HepG2 (cell line): ENCODE measurements around the gene ZNF556. TPM values are rescaled to one million over a fixed set of nuclear protein-coding genes. Genes with fewer than 3 reads are reported as not detected.

Experiments used
- CREB1 ChIP-seq, 2 experiments: fragments of 450-650 bp in 1 of 2; IDR thresholded peaks; 2 replicates each; pipeline ENCODE4 v1.6.1; 2016 to 2017; ENCODE audit warnings: control low read depth in 1 of 2, mild to moderate bottlenecking in 1 of 2, missing compliant biosample characterization in 1 of 2, missing genetic modification characterization in 1 of 2
- HIVEP1 ChIP-seq: sonication (generic); formaldehyde crosslinking; IDR thresholded peaks from 2 replicates; pipeline ENCODE4 v1.4.0; 2020; ENCODE audit warnings: mild to moderate bottlenecking, missing genetic modification reagents
- KMT2A ChIP-seq: sonication (generic); formaldehyde crosslinking; IDR thresholded peaks from 2 replicates; pipeline ENCODE4 v1.4.0; 2020; ENCODE audit warnings: missing genetic modification reagents
- NFYC ChIP-seq: IDR thresholded peaks from 2 replicates; pipeline ENCODE4 v1.6.1; 2016; ENCODE audit warnings: missing genetic modification reagents, missing compliant biosample characterization
- RARG ChIP-seq: sonication (generic); formaldehyde crosslinking; IDR thresholded peaks from 2 replicates; pipeline ENCODE4 v1.4.0; 2020; ENCODE audit warnings: low read depth, mild to moderate bottlenecking, missing genetic modification reagents
- SP4 ChIP-seq: sonication (generic); formaldehyde crosslinking; IDR thresholded peaks from 2 replicates; pipeline ENCODE4 v1.8.1; 2023; ENCODE audit warnings: mild to moderate bottlenecking, missing genetic modification reagents
- ZNF34 ChIP-seq: sonication (generic); formaldehyde crosslinking; IDR thresholded peaks from 2 replicates; pipeline ENCODE4 v1.4.0; 2020; ENCODE audit warnings: mild to moderate bottlenecking, missing genetic modification reagents, borderline replicate concordance
- ZNF672 ChIP-seq: sonication (generic); formaldehyde crosslinking; IDR thresholded peaks from 2 replicates; pipeline ENCODE4 v1.8.1; 2022; ENCODE audit warnings: missing genetic modification reagents
- polyA plus RNA-seq, 8 experiments: library from polyadenylated mRNA; depleted of rRNA in 3 of 8; stranded (reverse) in 7 of 8; unstranded in 1 of 8; fragments of >200 nt; fragmentation: Illumina TruSeq in 4 of 8; extraction: Trizol in 4 of 8; gene quantifications; 2 replicates each; pipeline versions ENCODE4 v1.2.1 to v1.2.3, GENCODE V29; 2011 to 2016; ENCODE audit warnings: low read depth in 4 of 8, missing spikeins in 1 of 8, mixed read lengths in 1 of 8; ENCODE audit not compliant: insufficient read depth in 1 of 8
- total RNA-seq, 5 experiments: library from RNA; depleted of rRNA; stranded (reverse); fragments of >200 nt; fragmentation: Illumina TruSeq; extraction: Trizol; gene quantifications; 2 replicates each; pipeline ENCODE4 v1.2.3, GENCODE V29; 2016; ENCODE audit warnings: low read depth in 1 of 5
- TF ChIP-seq, protein P1 (sequence below): sonication (generic); formaldehyde crosslinking; IDR thresholded peaks from 2 replicates; pipeline ENCODE4 v1.4.0; 2020; ENCODE audit warnings: missing genetic modification reagents, mild to moderate bottlenecking, borderline replicate concordance
- TF ChIP-seq, protein P2 (sequence below): sonication (generic); formaldehyde crosslinking; IDR thresholded peaks from 2 replicates; pipeline ENCODE4 v1.5.1; 2020; ENCODE audit warnings: missing genetic modification reagents, mild to moderate bottlenecking, borderline replicate concordance
- TF ChIP-seq, protein P3 (sequence below): sonication (generic); formaldehyde crosslinking; IDR thresholded peaks from 2 replicates; pipeline ENCODE4 v1.4.0; 2020; ENCODE audit warnings: mild to moderate bottlenecking, missing genetic modification reagents
- TF ChIP-seq, protein P4 (sequence below): sonication (generic); formaldehyde crosslinking; IDR thresholded peaks from 2 replicates; pipeline ENCODE4 v1.4.0; 2020; ENCODE audit warnings: mild to moderate bottlenecking, missing genetic modification reagents
- TF ChIP-seq, protein P5 (sequence below): IDR thresholded peaks from 2 replicates; pipeline ENCODE4 v1.6.1; 2016

Gene ZNF556
- total and polyA plus RNA-seq, 2 of the 13 experiments (the other 11 are each of a cell fraction or from before 2014, with no cell fraction given), result 4.2 to 28.6 TPM

DNA sequence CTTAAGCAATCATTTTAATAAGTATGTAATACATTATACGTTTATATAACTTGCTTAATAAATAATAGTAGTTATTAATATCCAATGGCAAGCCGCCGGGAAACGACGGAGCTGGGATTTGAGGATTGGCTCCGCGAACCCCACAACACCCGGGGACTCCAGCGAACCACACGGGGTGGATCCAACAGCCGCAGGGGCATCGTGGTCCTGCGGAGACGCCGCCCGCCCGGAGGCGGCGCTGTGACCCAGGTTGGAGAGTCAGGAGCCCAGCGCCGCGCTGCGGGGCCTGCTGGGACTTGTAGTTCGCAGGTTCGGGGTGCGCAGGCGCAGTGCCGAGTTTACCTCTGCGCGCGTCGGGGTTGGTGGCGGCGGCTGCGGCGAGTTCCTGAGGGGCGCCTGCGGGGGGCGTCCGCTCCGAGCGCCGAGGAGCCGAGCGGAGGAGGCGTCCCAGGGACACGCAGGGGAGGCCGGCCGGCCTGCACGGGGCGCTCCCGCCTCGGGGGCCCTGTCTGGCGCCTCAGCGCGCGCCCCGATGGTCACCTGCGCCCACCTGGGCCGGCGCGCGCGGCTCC, 47.5 kb upstream of the ZNF556 start, which contains the start of gene ZNF554 (continued):
- TF ChIP-seq, protein P1, sequence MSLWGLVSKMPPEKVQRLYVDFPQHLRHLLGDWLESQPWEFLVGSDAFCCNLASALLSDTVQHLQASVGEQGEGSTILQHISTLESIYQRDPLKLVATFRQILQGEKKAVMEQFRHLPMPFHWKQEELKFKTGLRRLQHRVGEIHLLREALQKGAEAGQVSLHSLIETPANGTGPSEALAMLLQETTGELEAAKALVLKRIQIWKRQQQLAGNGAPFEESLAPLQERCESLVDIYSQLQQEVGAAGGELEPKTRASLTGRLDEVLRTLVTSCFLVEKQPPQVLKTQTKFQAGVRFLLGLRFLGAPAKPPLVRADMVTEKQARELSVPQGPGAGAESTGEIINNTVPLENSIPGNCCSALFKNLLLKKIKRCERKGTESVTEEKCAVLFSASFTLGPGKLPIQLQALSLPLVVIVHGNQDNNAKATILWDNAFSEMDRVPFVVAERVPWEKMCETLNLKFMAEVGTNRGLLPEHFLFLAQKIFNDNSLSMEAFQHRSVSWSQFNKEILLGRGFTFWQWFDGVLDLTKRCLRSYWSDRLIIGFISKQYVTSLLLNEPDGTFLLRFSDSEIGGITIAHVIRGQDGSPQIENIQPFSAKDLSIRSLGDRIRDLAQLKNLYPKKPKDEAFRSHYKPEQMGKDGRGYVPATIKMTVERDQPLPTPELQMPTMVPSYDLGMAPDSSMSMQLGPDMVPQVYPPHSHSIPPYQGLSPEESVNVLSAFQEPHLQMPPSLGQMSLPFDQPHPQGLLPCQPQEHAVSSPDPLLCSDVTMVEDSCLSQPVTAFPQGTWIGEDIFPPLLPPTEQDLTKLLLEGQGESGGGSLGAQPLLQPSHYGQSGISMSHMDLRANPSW, result no peak
- TF ChIP-seq, protein P2, sequence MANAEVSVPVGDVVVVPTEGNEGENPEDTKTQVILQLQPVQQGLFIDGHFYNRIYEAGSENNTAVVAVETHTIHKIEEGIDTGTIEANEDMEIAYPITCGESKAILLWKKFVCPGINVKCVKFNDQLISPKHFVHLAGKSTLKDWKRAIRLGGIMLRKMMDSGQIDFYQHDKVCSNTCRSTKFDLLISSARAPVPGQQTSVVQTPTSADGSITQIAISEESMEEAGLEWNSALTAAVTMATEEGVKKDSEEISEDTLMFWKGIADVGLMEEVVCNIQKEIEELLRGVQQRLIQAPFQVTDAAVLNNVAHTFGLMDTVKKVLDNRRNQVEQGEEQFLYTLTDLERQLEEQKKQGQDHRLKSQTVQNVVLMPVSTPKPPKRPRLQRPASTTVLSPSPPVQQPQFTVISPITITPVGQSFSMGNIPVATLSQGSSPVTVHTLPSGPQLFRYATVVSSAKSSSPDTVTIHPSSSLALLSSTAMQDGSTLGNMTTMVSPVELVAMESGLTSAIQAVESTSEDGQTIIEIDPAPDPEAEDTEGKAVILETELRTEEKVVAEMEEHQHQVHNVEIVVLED, result peak; percentile 91
- TF ChIP-seq CREB1 (IDR thresholded peaks at IDR 0.05), result peak; percentile 75
- no peak for TF ChIP-seq CREB1 (CRISPR knock-in tag; IDR thresholded peaks at IDR 0.05)
- TF ChIP-seq, protein P3, sequence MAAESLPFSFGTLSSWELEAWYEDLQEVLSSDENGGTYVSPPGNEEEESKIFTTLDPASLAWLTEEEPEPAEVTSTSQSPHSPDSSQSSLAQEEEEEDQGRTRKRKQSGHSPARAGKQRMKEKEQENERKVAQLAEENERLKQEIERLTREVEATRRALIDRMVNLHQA (CRISPR knock-in tag), result no peak
- no peak for TF ChIP-seq ZNF672 (CRISPR knock-in tag)
- TF ChIP-seq SP4 (CRISPR knock-in tag), result peak; percentile 78
- TF ChIP-seq, protein P4, sequence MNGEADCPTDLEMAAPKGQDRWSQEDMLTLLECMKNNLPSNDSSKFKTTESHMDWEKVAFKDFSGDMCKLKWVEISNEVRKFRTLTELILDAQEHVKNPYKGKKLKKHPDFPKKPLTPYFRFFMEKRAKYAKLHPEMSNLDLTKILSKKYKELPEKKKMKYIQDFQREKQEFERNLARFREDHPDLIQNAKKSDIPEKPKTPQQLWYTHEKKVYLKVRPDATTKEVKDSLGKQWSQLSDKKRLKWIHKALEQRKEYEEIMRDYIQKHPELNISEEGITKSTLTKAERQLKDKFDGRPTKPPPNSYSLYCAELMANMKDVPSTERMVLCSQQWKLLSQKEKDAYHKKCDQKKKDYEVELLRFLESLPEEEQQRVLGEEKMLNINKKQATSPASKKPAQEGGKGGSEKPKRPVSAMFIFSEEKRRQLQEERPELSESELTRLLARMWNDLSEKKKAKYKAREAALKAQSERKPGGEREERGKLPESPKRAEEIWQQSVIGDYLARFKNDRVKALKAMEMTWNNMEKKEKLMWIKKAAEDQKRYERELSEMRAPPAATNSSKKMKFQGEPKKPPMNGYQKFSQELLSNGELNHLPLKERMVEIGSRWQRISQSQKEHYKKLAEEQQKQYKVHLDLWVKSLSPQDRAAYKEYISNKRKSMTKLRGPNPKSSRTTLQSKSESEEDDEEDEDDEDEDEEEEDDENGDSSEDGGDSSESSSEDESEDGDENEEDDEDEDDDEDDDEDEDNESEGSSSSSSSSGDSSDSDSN, result peak; percentile 83
- no peak for TF ChIP-seq RARG (CRISPR knock-in tag)
- TF ChIP-seq NFYC, result peak; percentile 64; the same call in 1 of the 2 replicates
- TF ChIP-seq, protein P5, sequence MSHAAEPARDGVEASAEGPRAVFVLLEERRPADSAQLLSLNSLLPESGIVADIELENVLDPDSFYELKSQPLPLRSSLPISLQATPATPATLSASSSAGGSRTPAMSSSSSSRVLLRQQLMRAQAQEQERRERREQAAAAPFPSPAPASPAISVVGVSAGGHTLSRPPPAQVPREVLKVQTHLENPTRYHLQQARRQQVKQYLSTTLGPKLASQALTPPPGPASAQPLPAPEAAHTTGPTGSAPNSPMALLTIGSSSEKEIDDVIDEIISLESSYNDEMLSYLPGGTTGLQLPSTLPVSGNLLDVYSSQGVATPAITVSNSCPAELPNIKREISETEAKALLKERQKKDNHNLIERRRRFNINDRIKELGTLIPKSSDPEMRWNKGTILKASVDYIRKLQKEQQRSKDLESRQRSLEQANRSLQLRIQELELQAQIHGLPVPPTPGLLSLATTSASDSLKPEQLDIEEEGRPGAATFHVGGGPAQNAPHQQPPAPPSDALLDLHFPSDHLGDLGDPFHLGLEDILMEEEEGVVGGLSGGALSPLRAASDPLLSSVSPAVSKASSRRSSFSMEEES (CRISPR knock-in tag), result peak; percentile 66
- peak; percentile 68 for TF ChIP-seq KMT2A (CRISPR knock-in tag)
- peak; percentile 93 for TF ChIP-seq ZNF34 (CRISPR knock-in tag)
- no peak for TF ChIP-seq HIVEP1 (CRISPR knock-in tag)
